Measurements from ENCODE around the gene TPM4. TPM values are rescaled to one million over a fixed set of nuclear protein-coding genes. Genes with fewer than 3 reads are reported as not detected.

TPM4 gene
- total RNA-seq, 2 donors from 2014 or later: 162 to 171 TPM

DNA sequence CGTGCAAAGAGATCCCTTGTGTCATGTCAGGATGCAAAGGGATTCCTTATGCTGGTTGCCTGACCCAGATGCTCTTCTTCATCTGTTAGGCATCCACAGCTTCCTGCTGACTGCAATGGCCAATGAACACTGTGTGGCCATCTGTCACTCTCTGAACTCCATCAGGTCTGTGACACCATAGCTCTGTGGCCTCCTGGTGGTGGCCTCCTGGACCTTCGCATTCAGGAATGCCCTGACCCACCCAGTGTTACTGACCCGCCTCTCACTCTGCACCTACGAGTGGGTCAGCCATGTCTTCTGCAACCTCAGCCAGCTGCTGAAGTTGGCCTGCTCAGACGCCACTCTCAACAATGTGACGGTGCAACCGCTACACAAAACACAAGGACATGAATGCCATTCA, 23.9 kb upstream of the TPM4 start:
- intact Hi-C loops (cut with DNase I): no loop called here
- ATAC-seq: no peak
- H3K36me3 ChIP-seq (replicated peaks in 1 of 2; ENCODE audit: insufficient read depth in 1 of 2, low read depth in 2 of 2): no peaks in the 10 kb centered on the region
- H3K4me1 ChIP-seq: no peaks in the 10 kb centered on the region
- no peaks in the 10 kb centered on the region for H3K9me3 ChIP-seq
- TF ChIP-seq POLR2A (IDR thresholded peaks at IDR 0.05) (no peak), CTCF (IDR thresholded peaks at IDR 0.05) (no peak)
- H3K4me3 ChIP-seq: no peak overlapping the region
- H3K27me3 ChIP-seq: no peaks in the 10 kb centered on the region
- no peak overlapping the region for H3K27ac ChIP-seq
- 64 to 80% methylated on average over 6 to 7 of the region's 7 CpGs for WGBS, 2 donors
- DNase-seq: no peak

DNA sequence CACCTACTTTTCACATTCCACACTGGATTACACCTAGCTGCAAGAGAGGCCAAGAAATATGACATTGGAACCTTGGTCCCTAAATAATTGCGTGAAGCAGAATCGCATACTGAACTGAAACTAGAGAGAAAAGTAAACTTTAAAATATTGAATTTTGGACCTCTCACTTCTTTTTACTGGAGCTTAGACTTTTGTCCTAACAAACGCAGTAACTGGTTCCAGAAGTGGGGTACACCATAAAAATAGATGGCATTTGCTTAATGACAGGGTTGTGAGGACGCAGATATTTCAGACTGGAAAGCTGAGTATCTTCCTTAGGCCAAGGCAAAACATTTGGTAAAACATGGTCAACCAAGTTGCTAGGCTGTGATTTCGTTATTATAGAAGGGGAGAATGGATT, 19.2 kb upstream of the TPM4 start:
- Histone ChIP-seq H3K27me3 (no peaks in the 10 kb centered on the region), H3K27ac (no peak overlapping the region)

GRCh38 chr19:16060294-16060693, 16.0 kb upstream of the TPM4 start:
- Histone ChIP-seq H3K4me3 (no peak overlapping the region), H3K27ac (no peak overlapping the region), H3K9me3 (no peaks in the 10 kb centered on the region), H3K4me1 (no peaks in the 10 kb centered on the region), H3K36me3 (replicated peaks in 1 of 2; ENCODE audit: insufficient read depth in 1 of 2, low read depth in 2 of 2) (no peaks in the 10 kb centered on the region), H3K27me3 (no peaks in the 10 kb centered on the region)
- WGBS, 2 donors: 36 to 42% methylated on average over 2 of the region's 2 CpGs
- intact Hi-C loops (cut with DNase I): no loop called here
- no peak for TF ChIP-seq POLR2A (IDR thresholded peaks at IDR 0.05)
- no peak for TF ChIP-seq CTCF (IDR thresholded peaks at IDR 0.05)
- no peak for ATAC-seq
- DNase-seq: no peak

More for the DNA sequence above, 19.2 kb upstream of the TPM4 start:
- Histone ChIP-seq H3K36me3 (replicated peaks in 1 of 2; ENCODE audit: insufficient read depth in 1 of 2, low read depth in 2 of 2) (no peaks in the 10 kb centered on the region), H3K9me3 (no peaks in the 10 kb centered on the region), H3K4me1 (no peaks in the 10 kb centered on the region), H3K4me3 (no peak overlapping the region)
- no peak for TF ChIP-seq CTCF (IDR thresholded peaks at IDR 0.05)
- no peak for TF ChIP-seq POLR2A (IDR thresholded peaks at IDR 0.05)
- ATAC-seq: no peak
- DNase-seq: no peak
- 22 to 25% methylated on average over 5 of the region's 5 CpGs for WGBS, 2 donors
- intact Hi-C loops (cut with DNase I): no loop called here

DNA sequence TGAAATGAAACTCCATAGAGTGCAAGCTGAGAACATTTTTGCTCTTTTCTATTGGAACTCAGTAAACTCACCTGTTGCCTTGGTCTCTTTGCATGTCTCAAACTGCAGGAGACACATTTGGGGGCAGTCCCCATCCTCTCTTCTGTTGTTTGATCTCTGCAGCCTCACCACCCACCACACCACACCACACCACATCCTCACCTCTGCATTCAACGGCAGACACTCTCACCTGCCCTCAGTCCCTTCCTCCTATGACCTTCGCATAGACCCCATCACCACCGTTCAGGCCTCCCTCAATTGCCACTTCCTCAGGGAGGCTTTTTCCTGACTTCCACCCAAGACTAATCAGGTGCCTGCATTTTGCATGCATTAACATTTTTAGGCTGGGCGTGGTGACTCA, 14.4 kb upstream of the TPM4 start:
- no peaks in the 10 kb centered on the region for H3K27me3 ChIP-seq
- H3K36me3 ChIP-seq (replicated peaks in 1 of 2; ENCODE audit: insufficient read depth in 1 of 2, low read depth in 2 of 2): no peaks in the 10 kb centered on the region
- DNase-seq (no peak), ATAC-seq (no peak)
- H3K4me3 ChIP-seq: no peak overlapping the region
- TF ChIP-seq POLR2A (IDR thresholded peaks at IDR 0.05) (no peak), CTCF (IDR thresholded peaks at IDR 0.05) (no peak)
- H3K27ac ChIP-seq: no peak overlapping the region
- H3K4me1 ChIP-seq: no peaks in the 10 kb centered on the region
- 57 to 61% methylated on average over 3 to 4 of the region's 4 CpGs for WGBS, 2 donors
- H3K9me3 ChIP-seq: no peaks in the 10 kb centered on the region
- intact Hi-C loops (cut with DNase I): no loop called here

- Histone ChIP-seq H3K9me3 (no peaks in the 10 kb centered on the region), H3K27me3 (no peaks in the 10 kb centered on the region), H3K36me3 (replicated peaks in 1 of 2; ENCODE audit: insufficient read depth in 1 of 2, low read depth in 2 of 2) (no peaks in the 10 kb centered on the region), H3K4me1 (no peaks in the 10 kb centered on the region), H3K4me3 (no peak overlapping the region), H3K27ac (no peak overlapping the region)
- intact Hi-C loops (cut with DNase I): no loop called here
- DNase-seq (peak; percentile 37 to 61 (median 45)), ATAC-seq (no peak)
- TF ChIP-seq POLR2A (IDR thresholded peaks at IDR 0.05): no peak
- TF ChIP-seq CTCF (IDR thresholded peaks at IDR 0.05): peak; percentile 46 to 69 (median 54)
- 66 to 78% methylated on average over 2 of the region's 2 CpGs for WGBS, 2 donors
Observed at GRCh38 chr19:16062789-16063188, 13.5 kb upstream of the TPM4 start.

Measured in body of pancreas (tissue), 4 donors.